ENCODE data around the gene FIS1. TPM values are rescaled to one million over a fixed set of nuclear protein-coding genes. Genes with fewer than 3 reads are reported as not detected.
"Not testable (repeated sequence)": the region's sequence is repeated elsewhere in the genome, so short reads cannot be mapped to it uniquely, and the experiment has no call there.

Gene FIS1
- total RNA-seq, 1 experiment from 2014 or later, result 200 TPM

DNA sequence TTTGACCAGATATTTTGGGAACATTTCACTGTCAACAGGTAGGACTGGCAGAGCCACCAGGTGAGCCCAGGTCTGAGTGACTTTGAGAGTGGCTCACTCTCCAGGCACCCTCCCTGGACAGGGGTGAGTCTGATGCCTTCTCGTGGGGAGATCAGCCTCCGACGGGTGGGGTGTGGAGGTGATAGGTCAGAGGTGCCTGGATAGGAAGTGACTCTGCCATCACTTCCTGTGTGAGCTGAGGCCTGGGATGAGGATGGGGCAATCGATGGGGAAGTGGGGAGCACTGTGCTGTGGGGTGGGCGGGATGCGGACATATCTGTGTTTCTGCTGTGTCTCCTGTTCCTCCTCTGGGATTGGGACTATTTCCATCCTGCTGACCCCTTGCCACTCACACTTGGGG lies 42.2 kb upstream of the FIS1 start:
- H3K79me2 ChIP-seq (ENCODE audit: low read depth), result no peaks in the 10 kb centered on the region
- H3K4me3 ChIP-seq, result no peak overlapping the region
- H3K27me3 ChIP-seq (ENCODE audit: insufficient read depth, low read depth), result peaks cover 18% of the 10 kb centered on the region
- intact Hi-C loops (cut with micrococcal nuclease; ENCODE audit: unreplicated experiment), result no loop called here
- DNase-seq, result no peak
- H3F3A ChIP-seq (ENCODE audit: insufficient read depth, low read depth), result no peaks in the 10 kb centered on the region
- no peaks in the 10 kb centered on the region for H3K9me3 ChIP-seq (ENCODE audit: insufficient read depth, low read depth)
- H3K4me1 ChIP-seq (replicated peaks; ENCODE audit: insufficient read depth), result no peaks in the 10 kb centered on the region
- no peaks in the 10 kb centered on the region for H3K9me2 ChIP-seq (ENCODE audit: insufficient read depth)
- TF ChIP-seq CTCF (conservative IDR thresholded peaks at IDR 0.05), result no peak
- no peak for TF ChIP-seq EZH2 (IDR thresholded peaks at IDR 0.05; ENCODE audit: low read depth)
- POLR2A ChIA-PET (ENCODE audit: unreplicated experiment), result no interaction called here
- CTCF ChIA-PET, result no interaction called here
- H3K4me2 ChIP-seq, result no peak overlapping the region
- BruUV-seq (replicated peaks), result no TSS peak
- H2AFZ ChIP-seq, result no peak overlapping the region
- H4K20me1 ChIP-seq (ENCODE audit: insufficient read depth), result no peaks in the 10 kb centered on the region
- no peaks in the 10 kb centered on the region for H3K36me3 ChIP-seq (ENCODE audit: low read depth)
- no peak overlapping the region for H3K27ac ChIP-seq

DNA sequence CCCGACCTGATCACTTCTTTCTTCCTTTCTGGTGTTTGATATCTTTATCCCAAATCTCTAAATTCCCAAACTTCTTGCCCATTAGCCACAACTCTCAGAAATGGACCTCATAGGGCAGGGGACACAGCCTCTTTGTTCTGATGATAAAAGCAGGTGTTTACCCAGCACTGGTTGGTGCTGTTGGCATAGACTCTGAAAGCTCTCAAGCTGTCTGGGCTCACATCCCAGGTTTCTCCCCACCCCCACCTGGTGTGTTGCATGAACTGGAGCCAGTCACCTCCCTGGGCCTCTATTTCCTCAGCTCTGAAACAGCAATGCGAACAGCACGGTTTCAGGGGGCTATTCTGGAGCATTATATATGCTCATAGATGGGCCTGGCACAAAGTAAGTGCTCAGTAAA lies 41.0 kb upstream of the FIS1 start:
- CTCF ChIA-PET; H2AFZ ChIP-seq; H3K79me2 ChIP-seq (ENCODE audit: low read depth); H3K9me3 ChIP-seq (ENCODE audit: insufficient read depth, low read depth); BruUV-seq (replicated peaks); POLR2A ChIA-PET (ENCODE audit: unreplicated experiment); H4K20me1 ChIP-seq (ENCODE audit: insufficient read depth); H3K9me2 ChIP-seq (ENCODE audit: insufficient read depth); H3K27ac ChIP-seq; H3K4me3 ChIP-seq; H3F3A ChIP-seq (ENCODE audit: insufficient read depth, low read depth); H3K4me2 ChIP-seq; H3K4me1 ChIP-seq (replicated peaks; ENCODE audit: insufficient read depth); H3K36me3 ChIP-seq (ENCODE audit: low read depth); DNase-seq; intact Hi-C loops (cut with micrococcal nuclease; ENCODE audit: unreplicated experiment): not testable (repeated sequence)
- peaks cover 18% of the 10 kb centered on the region for H3K27me3 ChIP-seq (ENCODE audit: insufficient read depth, low read depth)

- Histone ChIP-seq H3K27me3 (ENCODE audit: insufficient read depth, low read depth) (peaks cover 18% of the 10 kb centered on the region), H3K4me1 (replicated peaks; ENCODE audit: insufficient read depth) (no peaks in the 10 kb centered on the region), H3K79me2 (ENCODE audit: low read depth) (no peaks in the 10 kb centered on the region), H4K20me1 (ENCODE audit: insufficient read depth) (no peaks in the 10 kb centered on the region), H2AFZ (no peak overlapping the region), H3F3A (ENCODE audit: insufficient read depth, low read depth) (no peaks in the 10 kb centered on the region), H3K27ac (no peak overlapping the region), H3K4me3 (no peak overlapping the region), H3K4me2 (no peak overlapping the region), H3K9me3 (ENCODE audit: insufficient read depth, low read depth) (no peaks in the 10 kb centered on the region), H3K36me3 (ENCODE audit: low read depth) (no peaks in the 10 kb centered on the region), H3K9me2 (ENCODE audit: insufficient read depth) (no peaks in the 10 kb centered on the region)
- no peak for DNase-seq
- CTCF ChIA-PET, result no interaction called here
- BruUV-seq (replicated peaks), result no TSS peak
- POLR2A ChIA-PET (ENCODE audit: unreplicated experiment), result no interaction called here
- intact Hi-C loops (cut with micrococcal nuclease; ENCODE audit: unreplicated experiment), result no loop called here
- no peak for TF ChIP-seq EZH2 (IDR thresholded peaks at IDR 0.05; ENCODE audit: low read depth)
- no peak for TF ChIP-seq CTCF (conservative IDR thresholded peaks at IDR 0.05)
Measured at GRCh38 chr7:101285171-101285570, 40.3 kb upstream of the FIS1 start.

- not testable (repeated sequence) for H3F3A ChIP-seq (ENCODE audit: insufficient read depth, low read depth); H3K9me2 ChIP-seq (ENCODE audit: insufficient read depth)
- POLR2A ChIA-PET (ENCODE audit: unreplicated experiment), result interaction anchor here (0.6 kb wide), 1 partner anchor 329 kb away, joined by 4 read pairs; no protein-coding TSS in a partner anchor
Measured at GRCh38 chr7:101280912-101281311, 36.0 kb upstream of the FIS1 start.

More at GRCh38 chr7:101280912-101281311, 36.0 kb upstream of the FIS1 start:
- not testable (repeated sequence) for H3K4me2 ChIP-seq; H4K20me1 ChIP-seq (ENCODE audit: insufficient read depth); H3K36me3 ChIP-seq (ENCODE audit: low read depth); H3K4me3 ChIP-seq; H3K27ac ChIP-seq; H3K9me3 ChIP-seq (ENCODE audit: insufficient read depth, low read depth); H2AFZ ChIP-seq; DNase-seq; H3K79me2 ChIP-seq (ENCODE audit: low read depth); H3K4me1 ChIP-seq (replicated peaks; ENCODE audit: insufficient read depth); BruUV-seq (replicated peaks)
- intact Hi-C loops (cut with micrococcal nuclease; ENCODE audit: unreplicated experiment), result loop anchor here (5.0 kb wide), 1 partner anchor 89 kb away; no protein-coding TSS in a partner anchor
- H3K27me3 ChIP-seq (ENCODE audit: insufficient read depth, low read depth), result peaks cover 29% of the 10 kb centered on the region
- CTCF ChIA-PET, result interaction anchor here (0.6 kb wide), 1 partner anchor 576 kb away, joined by 3 read pairs; no protein-coding TSS in a partner anchor

All from PC-9 (cell line).